PFSK-1 (cell line): ENCODE data around the gene FOXK1.

Experiments
- FOXP2 ChIP-seq: optimal IDR thresholded peaks from 2 replicates; pipeline ENCODE3; 2011; ENCODE audit warnings: borderline replicate concordance, control low read depth, inconsistent platforms; ENCODE audit not compliant: insufficient read depth; ENCODE audit errors: extremely low read length, extremely low read depth
- POLR2AphosphoS5 ChIP-seq: IDR thresholded peaks from 2 replicates; pipeline ENCODE4 v1.6.1; 2012; ENCODE audit warnings: low read depth, mild to moderate bottlenecking, control low read depth, low read length, moderate library complexity
- SIN3A ChIP-seq: IDR thresholded peaks from 2 replicates; pipeline ENCODE4 v1.6.1; 2012; ENCODE audit warnings: mild to moderate bottlenecking, low read length, moderate library complexity, borderline replicate concordance; ENCODE audit not compliant: insufficient read depth
- TAF1 ChIP-seq: IDR thresholded peaks from 2 replicates; pipeline ENCODE4 v1.6.1; 2012; ENCODE audit warnings: low read length, control low read depth, borderline replicate concordance; ENCODE audit not compliant: insufficient read depth
- TF ChIP-seq, protein P1 (sequence below), 2 experiments: IDR thresholded peaks; 2 replicates each; pipeline versions ENCODE4 v1.6.1 to v1.8.0; 2011 to 2012; ENCODE audit warnings: low read depth in 2 of 2, low read length in 2 of 2, control low read depth in 1 of 2, inconsistent platforms in 1 of 2, mild to moderate bottlenecking in 1 of 2, moderate library complexity in 1 of 2; ENCODE audit not compliant: insufficient read depth in 1 of 2

The FOXK1 gene

DNA sequence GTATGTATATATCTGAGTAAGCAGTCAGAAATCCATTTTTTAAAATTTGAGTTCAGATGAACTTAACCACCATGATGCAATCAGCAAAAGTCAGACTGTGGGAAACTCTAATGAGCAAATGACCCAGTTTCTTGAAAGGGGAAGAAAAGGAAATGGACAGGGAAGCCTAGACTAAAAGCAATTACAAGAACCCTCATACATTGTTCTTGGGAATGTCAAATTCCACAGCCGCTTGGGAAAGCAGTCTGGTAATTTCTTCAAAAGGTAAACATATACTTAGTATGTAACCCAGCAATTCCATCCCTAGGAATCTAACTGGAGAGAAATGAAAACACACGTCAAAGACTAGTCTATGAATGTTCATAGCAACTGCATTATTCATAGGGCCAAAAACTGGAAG, 16.4 kb upstream of the FOXK1 start:
- TF ChIP-seq FOXP2 = no peak
- no peak for TF ChIP-seq TAF1
- no peak for TF ChIP-seq POLR2AphosphoS5
- TF ChIP-seq SIN3A = no peak
- TF ChIP-seq, protein P1, sequence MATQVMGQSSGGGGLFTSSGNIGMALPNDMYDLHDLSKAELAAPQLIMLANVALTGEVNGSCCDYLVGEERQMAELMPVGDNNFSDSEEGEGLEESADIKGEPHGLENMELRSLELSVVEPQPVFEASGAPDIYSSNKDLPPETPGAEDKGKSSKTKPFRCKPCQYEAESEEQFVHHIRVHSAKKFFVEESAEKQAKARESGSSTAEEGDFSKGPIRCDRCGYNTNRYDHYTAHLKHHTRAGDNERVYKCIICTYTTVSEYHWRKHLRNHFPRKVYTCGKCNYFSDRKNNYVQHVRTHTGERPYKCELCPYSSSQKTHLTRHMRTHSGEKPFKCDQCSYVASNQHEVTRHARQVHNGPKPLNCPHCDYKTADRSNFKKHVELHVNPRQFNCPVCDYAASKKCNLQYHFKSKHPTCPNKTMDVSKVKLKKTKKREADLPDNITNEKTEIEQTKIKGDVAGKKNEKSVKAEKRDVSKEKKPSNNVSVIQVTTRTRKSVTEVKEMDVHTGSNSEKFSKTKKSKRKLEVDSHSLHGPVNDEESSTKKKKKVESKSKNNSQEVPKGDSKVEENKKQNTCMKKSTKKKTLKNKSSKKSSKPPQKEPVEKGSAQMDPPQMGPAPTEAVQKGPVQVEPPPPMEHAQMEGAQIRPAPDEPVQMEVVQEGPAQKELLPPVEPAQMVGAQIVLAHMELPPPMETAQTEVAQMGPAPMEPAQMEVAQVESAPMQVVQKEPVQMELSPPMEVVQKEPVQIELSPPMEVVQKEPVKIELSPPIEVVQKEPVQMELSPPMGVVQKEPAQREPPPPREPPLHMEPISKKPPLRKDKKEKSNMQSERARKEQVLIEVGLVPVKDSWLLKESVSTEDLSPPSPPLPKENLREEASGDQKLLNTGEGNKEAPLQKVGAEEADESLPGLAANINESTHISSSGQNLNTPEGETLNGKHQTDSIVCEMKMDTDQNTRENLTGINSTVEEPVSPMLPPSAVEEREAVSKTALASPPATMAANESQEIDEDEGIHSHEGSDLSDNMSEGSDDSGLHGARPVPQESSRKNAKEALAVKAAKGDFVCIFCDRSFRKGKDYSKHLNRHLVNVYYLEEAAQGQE (IDR thresholded peaks at IDR 0.05; ENCODE audit: insufficient read depth in 1 of 2, low read depth in 2 of 2, low read length in 2 of 2) = no peak

DNA sequence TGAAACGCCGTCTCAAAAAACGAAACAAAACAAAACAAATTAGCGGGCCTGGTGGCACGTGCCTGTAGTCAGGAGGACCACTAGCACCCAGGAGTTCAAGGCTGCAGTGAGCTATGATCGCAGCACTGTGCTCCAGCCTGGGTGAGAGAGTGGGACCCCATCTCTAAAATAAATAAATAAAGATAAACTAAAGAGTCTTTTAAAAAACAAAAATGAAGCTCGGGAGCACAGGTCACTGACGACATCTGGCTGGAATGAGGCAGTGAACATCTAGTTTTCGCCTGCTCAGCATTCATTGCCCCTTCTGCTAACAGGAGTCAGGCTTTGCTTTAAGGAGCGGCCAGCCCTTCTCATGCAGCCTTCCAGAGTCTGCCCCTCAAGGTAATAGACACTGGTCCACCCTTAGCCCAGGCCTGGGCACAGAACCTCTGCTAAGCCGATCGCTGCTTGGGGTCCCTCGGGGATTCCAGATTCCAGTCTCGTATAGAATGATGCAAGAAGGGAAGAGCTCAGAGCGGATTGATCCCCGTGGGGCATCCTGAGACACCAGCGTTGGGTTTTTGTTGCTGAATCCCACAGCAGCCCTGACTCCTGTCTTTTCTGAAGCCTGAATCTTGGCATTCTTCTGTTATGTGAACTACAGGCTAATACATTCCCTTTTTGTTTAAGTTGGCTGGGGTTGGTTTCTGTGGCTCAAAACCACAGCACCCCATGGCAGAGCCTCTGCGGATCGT, 14.2 kb upstream of the FOXK1 start:
- TF ChIP-seq FOXP2 (no peak), TAF1 (no peak), POLR2AphosphoS5 (no peak), SIN3A (no peak)
- TF ChIP-seq, protein P1 (IDR thresholded peaks at IDR 0.05; ENCODE audit: insufficient read depth in 1 of 2, low read depth in 2 of 2, low read length in 2 of 2) = no peak

DNA sequence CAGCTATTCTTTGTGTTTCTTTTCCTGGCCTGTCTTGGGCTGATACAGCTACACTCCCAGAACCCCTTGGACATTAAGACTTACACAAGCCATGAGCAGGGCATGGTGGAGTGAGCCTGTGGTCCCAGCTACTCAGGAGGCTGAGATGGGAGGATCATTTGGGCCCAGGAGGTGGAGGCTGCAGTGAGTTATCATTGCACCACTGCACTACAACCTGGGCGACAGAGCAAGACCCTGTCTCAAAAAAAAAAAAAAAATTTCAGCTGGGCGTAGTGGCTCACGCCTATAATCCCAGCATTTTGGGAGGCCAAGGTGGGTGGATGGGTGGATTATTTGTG, 13.6 kb upstream of the FOXK1 start:
- TF ChIP-seq TAF1 = no peak
- TF ChIP-seq, protein P1 (IDR thresholded peaks at IDR 0.05; ENCODE audit: insufficient read depth in 1 of 2, low read depth in 2 of 2, low read length in 2 of 2) = no peak
- TF ChIP-seq SIN3A = no peak
- no peak for TF ChIP-seq FOXP2
- TF ChIP-seq POLR2AphosphoS5 = no peak

- TF ChIP-seq TAF1 (no peak), FOXP2 (no peak), POLR2AphosphoS5 (no peak), SIN3A (no peak)
- TF ChIP-seq, protein P1 (IDR thresholded peaks at IDR 0.05; ENCODE audit: insufficient read depth in 1 of 2, low read depth in 2 of 2, low read length in 2 of 2) = no peak
Observed at GRCh38 chr7:4670791-4671190, 11.3 kb upstream of the FOXK1 start.

DNA sequence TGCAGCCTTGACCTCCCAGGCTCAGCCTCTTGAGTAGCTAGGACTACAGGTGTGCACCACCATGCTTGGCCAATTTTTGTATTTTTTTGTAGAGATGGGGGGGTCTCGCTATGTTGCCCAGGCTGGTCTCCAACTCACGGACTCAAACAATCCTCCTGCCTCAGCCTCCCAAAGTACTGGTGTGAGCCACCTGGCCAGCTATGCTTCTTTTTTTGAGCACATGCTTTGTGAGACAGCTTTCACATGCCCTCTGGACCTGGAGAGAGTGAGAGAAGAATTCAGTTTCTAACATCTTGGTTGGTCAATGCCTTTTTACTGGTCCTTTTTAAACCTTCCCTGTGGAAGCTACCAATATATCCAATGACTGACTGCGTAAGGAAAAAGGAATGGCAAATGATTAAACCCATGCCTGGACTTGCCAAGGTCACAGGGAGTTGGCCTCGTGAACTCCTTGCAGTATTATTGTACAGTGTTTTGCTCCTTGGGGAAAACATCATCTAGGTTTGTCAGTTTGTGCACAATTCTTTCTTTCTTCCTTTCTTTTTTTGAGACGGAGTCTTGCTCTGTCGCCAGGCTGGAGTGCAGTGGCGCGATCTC, 6.2 kb upstream of the FOXK1 start:
- no peak for TF ChIP-seq FOXP2
- no peak for TF ChIP-seq SIN3A
- no peak for TF ChIP-seq TAF1
- TF ChIP-seq POLR2AphosphoS5 = no peak
- TF ChIP-seq, protein P1 (IDR thresholded peaks at IDR 0.05; ENCODE audit: insufficient read depth in 1 of 2, low read depth in 2 of 2, low read length in 2 of 2) = no peak
